SK-MEL-5 (cell line): ENCODE results near the gene MTHFS. TPM values are rescaled to one million over a fixed set of nuclear protein-coding genes. Genes with fewer than 3 reads are reported as not detected.

Experiments used
- DNase-seq: peaks from one replicate; pipeline ENCODE4 v3.0.0-alpha.2; 2016; ENCODE audit warnings: low read depth, low spot score
- in situ Hi-C: cut with HindIII; loops from 2 replicates; pipeline ENCODE4 v1.10.0; 2016; ENCODE audit warnings: low sequenced_read_pairs, high pct_unique_total_duplicates, low pct_unique_long_range_greater_than_20kb
- total RNA-seq: library from RNA; depleted of rRNA; stranded (reverse); fragments of >200 nt; shearing (Covaris generic); gene quantifications from 2 replicates; pipeline ENCODE4 v1.2.3, GENCODE V29; 2014

Gene MTHFS
- total RNA-seq, 1 experiment from 2014 or later: 76.4 TPM

- no peak for DNase-seq
- in situ Hi-C loops: no loop called here
These were observed 9.5 kb downstream of the MTHFS start for GRCh38 chr15:79887054-79887930.

- no peak for DNase-seq
- in situ Hi-C loops: no loop called here
These were observed 10.7 kb downstream of the MTHFS start for GRCh38 chr15:79886124-79886523.

- in situ Hi-C loops: no loop called here
- no peak for DNase-seq
These were observed 12.6 kb downstream of the MTHFS start for GRCh38 chr15:79884204-79884596.

GRCh38 chr15:79883579-79884203 lies 13.1 kb downstream of the MTHFS start:
- in situ Hi-C loops: no loop called here
- DNase-seq: no peak

GRCh38 chr15:79881668-79882067 lies 15.1 kb downstream of the MTHFS start:
- in situ Hi-C loops: no loop called here

GRCh38 chr15:79881254-79881653 lies 15.6 kb downstream of the MTHFS start:
- in situ Hi-C loops: no loop called here
- DNase-seq: no peak

More at GRCh38 chr15:79881668-79882067, 15.1 kb downstream of the MTHFS start:
- DNase-seq: no peak

GRCh38 chr15:79878078-79878705 lies 18.6 kb downstream of the MTHFS start:
- in situ Hi-C loops: no loop called here

GRCh38 chr15:79875213-79875612 lies 21.6 kb downstream of the MTHFS start:
- DNase-seq: no peak
- in situ Hi-C loops: no loop called here

More at GRCh38 chr15:79878078-79878705, 18.6 kb downstream of the MTHFS start:
- no peak for DNase-seq

GRCh38 chr15:79874242-79874641 lies 22.6 kb downstream of the MTHFS start:
- in situ Hi-C loops: no loop called here
- DNase-seq: peak; percentile 77

GRCh38 chr15:79872358-79873017 lies 24.3 kb downstream of the MTHFS start:
- no peak for DNase-seq
- in situ Hi-C loops: no loop called here

- DNase-seq: no peak
- in situ Hi-C loops: no loop called here
These were observed 28.3 kb downstream of the MTHFS start for GRCh38 chr15:79868554-79868953.

- in situ Hi-C loops: no loop called here
- DNase-seq: no peak
These were observed 32.9 kb downstream of the MTHFS start for GRCh38 chr15:79863886-79864285.

- DNase-seq: no peak
- in situ Hi-C loops: no loop called here
These were observed 34.6 kb downstream of the MTHFS start for GRCh38 chr15:79862191-79862590.

- in situ Hi-C loops: no loop called here
- DNase-seq: no peak
These were observed 36.2 kb downstream of the MTHFS start for GRCh38 chr15:79860661-79861060.

GRCh38 chr15:79858469-79858868 lies 38.3 kb downstream of the MTHFS start:
- DNase-seq: no peak
- in situ Hi-C loops: no loop called here

GRCh38 chr15:79853492-79854328 lies 43.1 kb downstream of the MTHFS start:
- in situ Hi-C loops: no loop called here
- DNase-seq: peak; percentile 85

- in situ Hi-C loops: no loop called here
- DNase-seq: peak; percentile 70
These were observed 47.0 kb downstream of the MTHFS start for GRCh38 chr15:79849789-79850188.
